HFFc6 (cell line): ENCODE measurements around the gene TKFC. TPM values are rescaled to one million over a fixed set of nuclear protein-coding genes. Genes with fewer than 3 reads are reported as not detected.
"Not testable (repeated sequence)": the region's sequence is repeated elsewhere in the genome, so short reads cannot be mapped to it uniquely, and the experiment has no call there.

Source experiments
- DNase-seq: peaks from one replicate; pipeline ENCODE4 v3.0.0-alpha.2; 2018
- H3K27ac Mint-ChIP-seq: 2 replicates; pipeline ENCODE4 v1.8.0; 2020; ENCODE audit warnings: mild to moderate bottlenecking, mixed read lengths
- H3K27me3 Mint-ChIP-seq: 2 replicates; pipeline ENCODE4 v1.8.0; 2021; ENCODE audit warnings: mild to moderate bottlenecking, moderate library complexity, mixed read lengths; ENCODE audit not compliant: insufficient read depth
- H3K36me3 Mint-ChIP-seq: 2 replicates; pipeline ENCODE4 v1.8.0; 2021; ENCODE audit warnings: low read depth, mixed read lengths
- H3K4me1 Mint-ChIP-seq: 2 replicates; pipeline ENCODE4 v1.8.0; 2020; ENCODE audit warnings: low read depth, mixed read lengths
- H3K4me3 Mint-ChIP-seq: 2 replicates; pipeline ENCODE4 v1.8.0; 2020; ENCODE audit warnings: mild to moderate bottlenecking, moderate library complexity, mixed read lengths
- H3K9me3 Mint-ChIP-seq: 2 replicates; pipeline ENCODE4 v1.8.0; 2020; ENCODE audit warnings: mild to moderate bottlenecking, mixed read lengths
- total RNA-seq, 6 experiments: library from RNA; stranded (reverse); fragmentation: NEBNext Ultra II Directional; extraction: Animal tissue kit (Norgen Biotek cat#: 25700); gene quantifications; 2 replicates in 1 of 6; 3 replicates in 5 of 6; pipeline ENCODE4 v1.2.3, GENCODE V29; 2021
- TF ChIP-seq, protein P1 (sequence below): fragments of 200-600 bp; sonication (generic); IDR thresholded peaks from 2 replicates; pipeline ENCODE4 v1.5.0; 2021; ENCODE audit warnings: antibody characterized with exemption, mild to moderate bottlenecking

The TKFC gene
- total RNA-seq, 6 experiments from 2014 or later = 27.3 to 43.0 (median 31.8) TPM

DNA sequence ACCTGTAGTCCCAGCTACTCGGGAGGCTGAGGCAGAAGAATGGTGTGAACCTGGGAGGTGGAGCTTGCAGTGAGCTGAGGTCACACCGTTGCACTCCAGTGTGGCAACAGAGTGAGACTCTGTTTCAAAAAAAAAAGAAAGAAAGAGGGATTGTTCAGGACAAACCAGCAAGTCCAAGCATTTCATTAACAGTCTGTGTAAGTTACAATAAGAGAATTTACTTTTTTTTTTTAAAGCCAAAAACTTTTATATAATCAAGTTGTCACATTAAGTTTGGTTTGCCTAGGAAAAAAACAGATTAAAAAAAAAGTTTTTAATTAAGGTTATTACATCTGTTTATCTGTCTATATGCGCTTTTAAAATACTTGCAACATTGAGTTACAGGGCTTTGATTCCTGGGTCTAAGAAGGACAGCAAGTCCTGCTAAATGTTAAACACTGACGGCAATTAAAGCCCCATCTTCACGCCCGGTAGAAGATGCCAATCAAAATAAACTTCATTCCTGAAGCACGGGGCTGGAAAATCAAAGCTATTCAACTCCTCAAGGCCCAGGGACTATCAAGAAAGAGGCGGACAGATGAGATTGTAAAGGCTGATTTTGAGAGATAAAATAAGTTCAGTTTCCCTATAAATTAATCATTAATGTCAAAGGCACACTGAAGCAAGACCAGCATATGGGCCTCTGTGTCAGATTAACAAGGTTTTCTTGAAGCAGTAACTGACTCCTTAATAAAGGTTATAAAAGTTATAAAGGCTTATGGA is 39.8 kb downstream of the TKFC start:
- Mint-ChIP-seq H3K36me3 (peaks cover 67% of the 10 kb centered on the region), H3K27ac (no peak overlapping the region), H3K4me3 (no peak overlapping the region; the same call in 1 of the 2 replicates), H3K27me3 (no peaks in the 10 kb centered on the region), H3K9me3 (peaks cover 10% of the 10 kb centered on the region), H3K4me1 (peaks cover 15% of the 10 kb centered on the region)
- TF ChIP-seq, protein P1, sequence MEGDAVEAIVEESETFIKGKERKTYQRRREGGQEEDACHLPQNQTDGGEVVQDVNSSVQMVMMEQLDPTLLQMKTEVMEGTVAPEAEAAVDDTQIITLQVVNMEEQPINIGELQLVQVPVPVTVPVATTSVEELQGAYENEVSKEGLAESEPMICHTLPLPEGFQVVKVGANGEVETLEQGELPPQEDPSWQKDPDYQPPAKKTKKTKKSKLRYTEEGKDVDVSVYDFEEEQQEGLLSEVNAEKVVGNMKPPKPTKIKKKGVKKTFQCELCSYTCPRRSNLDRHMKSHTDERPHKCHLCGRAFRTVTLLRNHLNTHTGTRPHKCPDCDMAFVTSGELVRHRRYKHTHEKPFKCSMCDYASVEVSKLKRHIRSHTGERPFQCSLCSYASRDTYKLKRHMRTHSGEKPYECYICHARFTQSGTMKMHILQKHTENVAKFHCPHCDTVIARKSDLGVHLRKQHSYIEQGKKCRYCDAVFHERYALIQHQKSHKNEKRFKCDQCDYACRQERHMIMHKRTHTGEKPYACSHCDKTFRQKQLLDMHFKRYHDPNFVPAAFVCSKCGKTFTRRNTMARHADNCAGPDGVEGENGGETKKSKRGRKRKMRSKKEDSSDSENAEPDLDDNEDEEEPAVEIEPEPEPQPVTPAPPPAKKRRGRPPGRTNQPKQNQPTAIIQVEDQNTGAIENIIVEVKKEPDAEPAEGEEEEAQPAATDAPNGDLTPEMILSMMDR = no peak
- DNase-seq = no peak

DNA sequence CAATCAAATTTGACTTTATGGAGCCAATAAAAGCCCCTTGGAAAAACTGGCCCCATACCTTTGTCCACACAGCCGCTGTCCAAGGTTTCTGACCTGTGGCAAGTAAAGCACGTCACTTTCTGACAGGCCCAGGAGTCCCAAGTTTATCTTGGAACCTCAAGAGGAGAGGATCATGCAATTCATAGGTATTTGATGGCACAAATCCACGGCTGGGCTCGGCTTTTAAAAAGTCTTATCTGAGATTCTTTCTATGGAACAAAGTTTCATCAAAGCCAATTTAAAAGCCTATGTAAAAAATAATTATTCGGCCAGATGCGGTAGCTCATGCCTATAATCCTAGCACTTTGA is 42.7 kb downstream of the TKFC start:
- Mint-ChIP-seq H3K27ac (no peak overlapping the region), H3K4me3 (no peak overlapping the region), H3K4me1 (peaks cover 38% of the 10 kb centered on the region), H3K36me3 (peaks cover 42% of the 10 kb centered on the region), H3K27me3 (no peaks in the 10 kb centered on the region), H3K9me3 (peaks cover 10% of the 10 kb centered on the region)
- TF ChIP-seq, protein P1 = no peak
- DNase-seq = no peak

- H3K27ac Mint-ChIP-seq = peak overlapping the region; percentile 79
- peak; percentile 29 for DNase-seq
- TF ChIP-seq, protein P1 = no peak
- H3K4me1 Mint-ChIP-seq = peaks cover 38% of the 10 kb centered on the region
- peak overlapping the region; percentile 38; the same call in 1 of the 2 replicates for H3K4me3 Mint-ChIP-seq
- no peaks in the 10 kb centered on the region for H3K27me3 Mint-ChIP-seq
- H3K9me3 Mint-ChIP-seq = no peaks in the 10 kb centered on the region; the same call in 1 of the 2 replicates
- H3K36me3 Mint-ChIP-seq = peaks cover 26% of the 10 kb centered on the region
These were observed 44.6 kb downstream of the TKFC start for GRCh38 chr11:61377461-61378160.

DNA sequence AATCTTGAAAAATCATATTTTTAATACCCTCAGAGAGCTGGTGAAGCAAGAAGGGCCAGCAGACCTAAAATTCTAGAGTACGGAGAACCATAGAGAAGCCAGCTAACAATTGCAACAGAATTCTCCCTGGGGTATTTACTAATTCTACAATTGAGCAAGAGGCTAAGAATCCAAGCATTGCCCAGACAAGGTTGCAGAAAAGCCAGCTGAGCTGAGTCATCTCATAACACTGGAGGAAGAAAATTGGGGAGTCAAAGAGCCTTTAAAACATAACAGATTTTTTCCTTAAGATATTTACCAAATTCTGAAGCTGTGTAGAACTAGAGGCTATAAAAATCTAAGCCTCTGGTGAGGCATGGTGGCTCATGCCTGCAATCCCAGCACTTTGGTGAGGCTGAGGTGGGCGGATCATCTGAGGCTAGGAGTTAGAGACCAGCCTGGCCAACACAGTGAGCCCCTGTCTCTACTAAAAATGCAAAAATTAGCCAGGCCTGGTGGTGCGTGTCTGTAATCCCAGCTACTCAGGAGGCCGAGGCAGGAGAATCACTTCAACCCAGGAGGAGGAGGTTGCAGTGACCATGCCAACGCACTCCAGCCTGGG is 45.8 kb downstream of the TKFC start:
- peak; percentile 96 for DNase-seq
- Mint-ChIP-seq H3K27ac (peak overlapping the region; percentile 79), H3K4me1 (peaks cover 38% of the 10 kb centered on the region), H3K9me3 (no peaks in the 10 kb centered on the region; the same call in 1 of the 2 replicates), H3K27me3 (no peaks in the 10 kb centered on the region), H3K36me3 (peaks cover 20% of the 10 kb centered on the region), H3K4me3 (peak overlapping the region; percentile 38)
- TF ChIP-seq, protein P1 = no peak

DNA sequence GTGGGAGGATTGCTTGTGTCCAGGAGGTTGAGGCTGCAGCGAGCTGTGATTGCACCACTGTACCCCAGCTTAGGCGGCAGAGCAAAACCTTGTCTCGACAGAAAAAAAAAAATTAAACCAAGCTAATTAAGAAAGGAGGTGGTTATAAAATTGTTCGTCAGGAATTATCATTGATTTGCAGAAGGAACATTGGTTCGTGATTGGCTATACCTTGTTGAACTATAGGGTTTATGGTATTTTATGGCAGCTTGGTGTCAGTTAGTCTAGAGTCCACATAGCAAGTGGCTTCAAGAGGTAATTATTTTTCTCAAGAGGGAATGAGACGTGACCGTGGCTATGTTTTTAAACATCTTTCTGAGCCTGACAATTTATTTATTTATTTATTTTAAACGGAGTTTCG is 47.9 kb downstream of the TKFC start:
- H3K27ac Mint-ChIP-seq = no peak overlapping the region
- H3K27me3 Mint-ChIP-seq = no peaks in the 10 kb centered on the region
- no peak overlapping the region for H3K4me3 Mint-ChIP-seq
- H3K9me3 Mint-ChIP-seq = no peaks in the 10 kb centered on the region
- H3K4me1 Mint-ChIP-seq = peaks cover 46% of the 10 kb centered on the region
- H3K36me3 Mint-ChIP-seq = peaks cover 12% of the 10 kb centered on the region
- no peak for DNase-seq
- TF ChIP-seq, protein P1 = no peak

DNA sequence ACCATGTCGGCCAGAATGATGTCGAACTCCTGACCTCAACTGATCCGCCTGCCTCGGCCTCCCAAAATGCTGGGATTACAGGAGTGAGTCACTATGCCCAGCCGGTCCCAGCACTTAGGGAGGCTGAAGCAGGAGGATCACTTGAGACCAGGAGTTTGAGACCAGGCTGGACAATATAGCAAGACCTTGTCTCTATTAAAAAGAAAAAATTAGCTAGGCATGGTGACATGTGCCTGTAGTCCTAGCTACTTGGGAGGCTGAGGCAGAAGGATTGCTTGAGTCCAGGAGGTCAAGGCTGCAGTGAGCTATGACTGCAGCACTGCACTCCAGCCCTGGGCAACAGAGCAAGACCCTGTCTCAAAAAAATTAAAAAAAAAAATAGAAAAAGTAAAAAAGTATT is 50.8 kb downstream of the TKFC start:
- not testable (repeated sequence) for H3K4me3 Mint-ChIP-seq, H3K27ac Mint-ChIP-seq, DNase-seq, H3K9me3 Mint-ChIP-seq, H3K27me3 Mint-ChIP-seq, H3K36me3 Mint-ChIP-seq
- H3K4me1 Mint-ChIP-seq = peaks cover 21% of the 10 kb centered on the region
